ENCODE data around the gene C1orf216.
A peak's percentile ranks its signal among the peaks of the same experiment; 100 is the strongest.
"Not testable (repeated sequence)": the region's sequence is repeated elsewhere in the genome, so short reads cannot be mapped to it uniquely, and the experiment has no call there.

Gene C1orf216

DNA sequence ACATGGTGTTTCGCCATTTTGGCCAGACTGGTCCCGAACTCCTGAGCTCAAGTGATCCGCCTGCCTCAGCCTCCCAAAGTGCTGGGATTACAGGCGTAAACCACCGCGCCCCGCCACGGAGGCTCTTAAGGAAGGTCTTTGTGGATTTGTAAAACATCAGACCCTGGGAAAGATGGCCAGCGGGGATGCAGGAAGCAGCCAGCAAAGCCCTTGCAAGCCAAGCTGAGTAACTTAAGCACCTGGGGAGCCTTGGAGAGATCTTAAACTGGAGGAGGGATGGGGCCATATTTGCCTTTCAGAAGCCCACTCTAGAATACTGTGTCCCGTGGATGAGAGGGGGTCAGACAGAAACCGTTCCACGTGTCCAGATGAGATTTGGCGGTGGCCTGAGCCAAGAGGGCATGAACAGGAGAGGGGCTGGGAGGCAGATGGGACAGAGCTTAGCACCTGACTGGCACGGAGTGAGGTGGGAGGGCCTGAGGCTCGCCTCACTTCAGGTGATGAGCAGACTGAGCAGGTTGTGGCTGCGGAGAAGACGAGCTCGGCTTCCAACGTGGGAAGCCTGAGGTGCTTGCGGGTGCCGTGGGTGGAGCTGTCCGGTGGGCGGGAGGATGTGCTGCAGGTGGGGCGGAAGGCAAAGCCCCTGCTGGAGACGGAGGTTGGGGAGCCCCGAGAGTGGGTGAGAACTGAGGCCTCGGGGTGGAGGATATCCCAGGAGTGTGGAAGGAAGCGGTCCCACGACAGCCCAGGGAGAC lies 11.7 kb downstream of the C1orf216 start:
- DNase-seq (ENCODE audit: low spot score), result no peak

DNA sequence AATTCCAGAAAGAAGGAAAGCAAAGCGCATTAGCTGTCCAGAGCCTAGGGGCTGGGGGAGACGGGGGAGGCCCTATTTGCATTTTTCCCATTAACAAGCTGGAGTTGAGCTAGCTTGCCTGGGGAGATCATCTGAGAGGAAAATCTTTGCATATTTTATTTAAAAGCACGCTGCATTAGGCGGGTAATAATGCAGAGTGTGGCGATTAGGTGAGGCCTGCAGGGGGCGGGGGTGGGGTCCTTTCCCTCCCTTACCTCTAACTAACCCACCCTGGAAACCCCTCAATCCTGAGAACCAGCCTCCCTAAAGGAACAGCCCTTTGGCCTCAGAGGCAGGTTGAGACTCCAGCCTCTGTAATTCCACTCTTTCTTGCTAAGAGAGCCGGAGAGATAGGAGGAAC lies 16.2 kb downstream of the C1orf216 start:
- DNase-seq (ENCODE audit: low spot score), result no peak

DNA sequence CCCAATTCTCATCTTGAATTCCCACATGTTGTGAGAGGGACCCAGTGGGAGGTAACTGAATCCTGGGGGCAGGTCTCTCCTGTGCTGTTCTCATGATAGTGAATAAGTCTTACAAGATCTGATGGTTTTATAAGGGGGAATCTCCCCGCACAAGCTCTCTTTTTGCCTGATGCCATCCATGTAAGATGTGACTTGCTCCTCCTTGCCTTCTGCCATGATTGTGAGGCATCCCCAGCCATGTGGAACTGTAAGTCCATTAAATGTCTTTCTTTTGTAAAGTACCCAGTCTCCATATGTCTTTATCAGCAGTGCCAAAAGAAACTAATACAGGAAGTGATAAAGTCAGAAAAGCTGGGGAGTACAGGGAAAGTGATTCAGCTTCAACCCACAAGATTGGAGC lies 19.5 kb downstream of the C1orf216 start:
- DNase-seq (ENCODE audit: low spot score), result not testable (repeated sequence)

DNA sequence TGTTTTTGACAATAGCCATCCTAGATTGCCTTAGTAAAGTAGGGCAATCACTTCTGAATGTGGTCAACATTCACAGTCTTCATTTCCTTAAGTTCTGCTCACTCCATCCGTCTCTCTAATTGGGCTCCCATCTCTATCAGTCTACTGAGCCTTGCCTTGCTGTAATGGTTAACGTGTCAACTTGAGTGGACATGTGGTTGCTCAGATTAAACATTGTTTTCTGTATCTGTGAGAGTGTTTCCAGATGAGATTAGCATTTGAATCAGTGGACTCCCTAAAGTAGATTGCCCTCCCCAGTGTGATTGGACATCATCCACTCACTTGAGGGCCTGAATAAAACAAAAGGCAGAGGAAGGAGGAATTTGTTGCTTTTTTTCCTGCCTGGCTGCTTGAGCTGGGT lies 26.4 kb downstream of the C1orf216 start:
- DNase-seq (ENCODE audit: low spot score), result no peak

DNA sequence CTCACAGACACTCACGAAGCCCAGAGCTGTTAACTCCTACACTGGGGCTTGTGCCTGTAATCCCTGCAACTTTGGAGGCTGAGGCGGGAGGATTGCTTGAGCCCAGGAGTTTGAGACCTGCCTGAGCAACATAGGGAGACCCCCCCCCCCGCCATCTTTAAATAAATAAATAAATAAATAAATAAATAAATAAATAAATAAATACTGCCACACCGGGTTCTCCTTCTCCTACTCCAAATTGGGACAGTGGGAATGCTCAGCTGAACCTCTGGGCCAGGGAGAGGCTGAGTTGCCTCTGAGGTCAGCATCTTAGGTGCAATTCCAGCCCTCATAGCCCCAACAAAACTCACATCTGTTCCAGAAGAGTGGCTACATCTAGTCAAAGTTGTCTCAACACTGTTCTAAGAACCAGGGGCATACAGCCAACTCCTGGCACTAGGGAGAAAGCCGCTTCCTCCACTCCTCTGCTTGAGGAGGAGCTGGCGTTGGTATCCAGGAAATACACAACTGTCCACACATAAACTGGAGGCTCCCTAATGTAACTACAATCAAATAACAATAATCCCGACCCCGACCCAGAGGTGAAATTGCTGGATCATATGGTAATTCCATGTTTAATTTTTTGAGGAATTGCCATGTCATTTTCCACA lies 27.0 kb downstream of the C1orf216 start:
- DNase-seq (ENCODE audit: low spot score), result no peak

DNA sequence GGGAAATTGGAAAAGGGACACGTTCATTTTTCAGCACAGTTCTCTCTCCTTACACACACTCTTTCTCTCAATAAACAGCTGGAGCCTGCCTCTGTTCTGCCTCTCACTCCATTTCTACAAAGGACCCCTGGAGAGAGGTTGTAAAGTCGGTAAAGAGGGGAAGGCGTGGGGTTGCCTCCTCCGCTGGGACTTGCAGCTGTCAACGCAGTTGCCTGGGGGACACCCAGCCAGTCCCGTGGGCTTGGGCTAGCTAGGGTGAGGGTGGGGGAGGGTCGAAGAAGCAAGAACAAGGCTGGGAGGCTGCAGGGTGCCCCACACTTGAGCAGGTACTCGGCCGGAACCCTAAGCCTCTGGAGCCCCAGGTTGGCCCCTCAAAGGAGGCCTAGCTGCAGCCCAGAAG lies 27.6 kb downstream of the C1orf216 start:
- DNase-seq (ENCODE audit: low spot score), result no peak

DNA sequence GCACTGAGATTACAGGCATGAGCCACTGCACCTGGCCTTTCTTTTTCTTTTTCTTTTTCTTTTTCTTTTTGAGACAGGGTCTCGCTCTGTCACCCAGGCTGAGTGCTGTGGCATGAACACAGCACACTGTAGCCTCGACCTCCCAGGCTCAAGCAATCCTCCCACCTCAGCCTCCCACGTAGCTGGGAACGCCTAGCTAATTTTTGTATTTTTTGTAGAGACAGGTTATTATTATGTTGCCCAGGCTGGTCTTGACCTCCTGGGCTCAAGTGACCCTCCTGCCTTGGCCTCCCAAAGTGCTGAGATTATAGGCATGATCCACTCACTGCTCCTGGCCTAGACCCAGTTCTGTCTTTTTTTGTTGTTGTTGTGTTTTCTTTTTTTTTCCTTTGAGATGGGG lies 28.6 kb downstream of the C1orf216 start:
- not testable (repeated sequence) for DNase-seq (ENCODE audit: low spot score)

DNA sequence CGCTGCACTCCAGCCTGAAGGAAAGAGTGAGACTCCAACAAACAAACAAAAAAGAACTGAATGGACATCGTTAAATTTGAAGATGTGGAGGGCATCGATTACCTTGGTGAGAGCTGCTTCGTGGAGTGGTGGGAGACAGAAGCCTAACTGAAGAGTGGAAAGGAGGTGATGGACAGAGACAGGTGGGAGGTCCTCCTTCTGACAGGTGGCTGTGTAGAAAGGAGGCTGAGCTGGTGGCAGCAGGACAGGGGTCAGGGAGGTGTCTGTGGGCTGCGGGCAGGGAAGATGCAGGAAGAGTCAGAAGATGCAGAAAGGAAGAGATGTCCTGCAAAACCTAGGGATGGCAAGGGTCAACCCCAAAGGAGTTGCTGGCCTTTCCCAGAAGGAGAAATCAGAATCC lies 30.5 kb downstream of the C1orf216 start:
- no peak for DNase-seq (ENCODE audit: low spot score)

DNA sequence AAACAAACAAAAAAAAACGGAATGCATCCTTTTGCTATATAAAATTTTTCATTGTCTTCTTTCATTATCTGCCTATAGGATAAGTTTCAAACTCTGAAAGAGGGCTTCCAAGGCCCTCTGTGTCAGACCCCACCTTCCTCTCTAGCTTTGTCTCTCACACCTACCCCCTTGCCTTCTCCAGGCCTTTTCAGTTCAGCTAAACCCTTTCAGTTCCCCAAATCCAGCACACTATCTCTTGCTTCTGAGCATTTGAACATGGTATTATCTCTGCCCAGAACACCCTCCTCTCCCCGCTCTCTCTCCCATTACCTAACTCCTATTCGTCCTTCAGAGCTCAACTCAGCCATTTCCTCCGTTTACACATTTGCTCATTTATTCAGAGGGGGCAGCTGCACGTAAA lies 35.7 kb downstream of the C1orf216 start:
- DNase-seq (ENCODE audit: low spot score), result no peak

DNA sequence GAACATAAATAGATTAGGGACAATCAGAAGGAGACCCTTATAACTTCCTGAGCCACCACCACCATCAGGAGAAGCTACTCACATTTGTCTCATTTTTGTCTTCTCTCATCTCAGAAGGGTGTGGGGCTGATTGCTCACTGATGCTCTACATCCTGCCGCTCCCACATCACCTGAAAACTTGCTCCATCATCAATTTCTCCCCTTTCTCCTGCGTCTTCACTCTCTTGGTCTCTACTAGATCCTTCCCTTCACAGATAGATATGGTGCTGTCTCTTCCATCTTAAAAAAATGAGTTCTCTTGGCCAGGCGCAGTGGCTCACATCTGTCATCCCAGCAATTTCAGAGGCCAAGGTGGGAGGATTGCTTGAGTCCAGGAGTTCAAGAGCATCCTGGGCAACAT lies 38.4 kb downstream of the C1orf216 start:
- DNase-seq (ENCODE audit: low spot score), result no peak

DNA sequence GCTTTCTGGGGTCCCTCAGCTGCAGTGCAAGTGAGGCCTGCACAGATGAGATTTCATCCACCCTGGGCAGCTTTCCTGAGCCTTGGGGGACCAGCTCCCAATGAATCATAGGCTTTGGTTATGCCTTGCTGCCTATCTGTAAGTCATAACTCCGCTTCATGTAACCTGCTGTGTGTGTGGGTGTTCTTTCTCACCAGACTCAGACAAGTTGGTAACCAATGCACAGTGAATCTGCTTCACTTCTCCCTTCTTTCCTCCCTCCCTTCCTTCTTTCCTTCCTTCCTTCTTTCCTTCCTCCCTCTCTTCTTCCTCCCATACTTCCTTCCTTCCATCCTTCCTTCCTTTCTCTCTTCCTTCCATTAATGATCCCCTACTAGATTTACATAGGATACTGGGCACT lies 42.9 kb downstream of the C1orf216 start:
- peak; percentile 25 for DNase-seq (ENCODE audit: low spot score)

DNA sequence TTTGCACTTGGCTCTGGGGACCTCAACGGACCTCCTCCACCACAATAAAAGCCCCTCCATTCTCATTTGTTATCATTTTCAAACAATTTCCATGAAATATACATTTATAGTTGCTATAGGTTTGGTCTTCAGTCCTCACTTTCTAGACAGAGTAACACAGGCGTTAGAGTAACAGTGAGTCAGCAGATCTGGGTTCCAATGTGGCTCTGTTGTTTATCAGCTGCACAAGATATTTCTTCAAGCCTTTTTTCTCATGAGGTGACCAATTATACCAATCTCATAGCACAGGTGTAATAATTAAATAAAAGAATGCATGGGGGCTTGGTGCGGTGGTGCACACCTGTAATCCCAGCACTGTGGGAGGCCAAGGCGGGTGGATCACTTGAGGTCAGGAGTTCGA lies 44.6 kb downstream of the C1orf216 start:
- DNase-seq (ENCODE audit: low spot score), result no peak

DNA sequence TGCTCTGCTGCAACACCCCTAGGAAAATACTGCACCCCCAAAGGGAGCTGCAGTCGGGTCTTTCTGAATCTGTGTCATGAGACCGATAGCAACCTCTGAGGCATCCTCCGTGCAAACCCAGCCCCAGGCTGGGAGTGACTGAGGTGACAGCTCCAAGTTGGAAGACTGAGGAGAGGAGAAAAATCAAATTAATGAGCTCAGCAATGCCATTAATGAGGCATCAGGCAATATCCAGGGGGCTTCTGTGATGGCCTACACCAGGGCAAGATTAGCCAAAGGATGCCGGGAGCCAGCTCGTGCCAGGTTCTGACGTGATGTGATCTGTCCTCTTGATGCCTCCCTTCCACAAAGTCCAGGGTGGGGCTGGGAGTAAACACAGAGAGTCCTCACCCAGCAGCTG lies 46.6 kb downstream of the C1orf216 start:
- no peak for DNase-seq (ENCODE audit: low spot score)

DNA sequence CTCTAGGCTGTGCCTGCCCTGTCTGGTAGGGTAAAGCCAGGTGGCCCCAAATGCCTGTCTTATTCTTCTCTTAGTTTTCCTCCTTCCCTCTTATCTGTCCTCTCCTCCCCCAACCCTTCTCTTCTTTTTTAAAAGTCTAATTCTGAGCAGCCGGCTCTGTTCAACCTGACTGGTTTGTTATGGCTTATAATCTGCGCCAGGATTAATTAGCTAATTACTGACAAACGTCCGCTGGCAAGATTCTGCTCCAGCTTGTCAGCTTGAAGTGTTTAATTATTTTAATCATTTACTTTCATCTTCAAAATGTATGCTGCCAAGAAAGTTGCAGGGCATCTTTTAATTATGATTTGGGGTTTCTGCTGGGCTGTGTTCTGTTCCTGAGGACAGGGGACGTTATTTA lies 50.2 kb downstream of the C1orf216 start:
- no peak for DNase-seq (ENCODE audit: low spot score)

DNA sequence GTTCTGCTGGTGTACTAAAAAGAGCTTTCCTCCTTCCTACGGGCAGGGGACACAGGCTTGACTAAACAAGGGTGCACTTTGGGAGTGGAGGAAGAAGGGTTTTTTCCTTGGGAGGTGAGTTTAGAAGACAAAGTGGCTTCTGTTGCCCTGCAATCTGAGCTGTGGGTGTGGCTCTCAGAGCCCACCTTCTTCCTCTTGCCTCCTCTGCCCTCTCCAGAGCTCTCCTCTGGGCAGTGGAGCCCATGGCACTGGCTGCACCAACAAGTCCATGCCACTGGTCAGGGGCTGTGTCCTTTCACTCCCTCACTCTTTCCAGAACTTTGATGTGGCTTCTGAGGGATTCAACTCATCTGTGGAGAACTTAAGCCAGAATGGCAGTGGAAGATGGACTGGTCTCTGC lies 51.8 kb downstream of the C1orf216 start:
- DNase-seq (ENCODE audit: low spot score), result no peak

DNA sequence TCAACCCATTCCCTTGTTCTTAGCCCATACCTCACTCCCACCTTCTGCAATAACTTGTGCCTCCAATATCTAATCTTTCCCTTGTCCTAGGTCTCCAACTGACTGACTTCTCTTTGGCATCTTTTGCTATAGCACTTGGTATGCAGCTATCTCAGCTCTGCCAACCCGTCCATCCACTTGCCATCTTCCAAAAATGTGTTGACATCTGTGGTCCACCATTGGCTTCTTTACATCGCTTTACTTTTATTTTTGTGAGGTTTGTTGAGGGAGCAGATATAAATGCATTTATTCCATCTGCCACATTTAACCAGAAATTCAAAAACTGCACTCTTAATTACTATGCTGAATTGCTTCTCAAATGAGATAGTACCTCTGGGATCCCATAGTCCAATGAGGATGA lies 52.5 kb downstream of the C1orf216 start:
- DNase-seq (ENCODE audit: low spot score), result no peak
